GM11168 (cell line): ENCODE data around the gene IL1RL2.

Experiments
- in situ Hi-C: fragments of 300-500 bp; cut with MboI; formaldehyde crosslinking; loops from one replicate; pipeline ENCODE4 v1.12.0; 2022; ENCODE audit warnings: low sequenced_read_pairs; ENCODE audit not compliant: unreplicated experiment

IL1RL2 gene

GRCh38 chr2:102190430-102191107 is 3.7 kb downstream of the IL1RL2 start:
- in situ Hi-C loops = no loop called here

GRCh38 chr2:102191501-102191900 is 4.7 kb downstream of the IL1RL2 start:
- in situ Hi-C loops = no loop called here

GRCh38 chr2:102193074-102193473 is 6.3 kb downstream of the IL1RL2 start:
- in situ Hi-C loops = no loop called here

GRCh38 chr2:102194609-102195268 is 7.9 kb downstream of the IL1RL2 start:
- in situ Hi-C loops = no loop called here

- in situ Hi-C loops = no loop called here
These were observed 10.7 kb downstream of the IL1RL2 start for GRCh38 chr2:102197389-102198137.

GRCh38 chr2:102200539-102200938 is 13.7 kb downstream of the IL1RL2 start:
- in situ Hi-C loops = no loop called here

- in situ Hi-C loops = no loop called here
These were observed 17.8 kb downstream of the IL1RL2 start for GRCh38 chr2:102204638-102205037.

GRCh38 chr2:102206666-102207341 is 20.0 kb downstream of the IL1RL2 start:
- in situ Hi-C loops = no loop called here

- in situ Hi-C loops = no loop called here
These were observed 22.0 kb downstream of the IL1RL2 start for GRCh38 chr2:102208774-102209173.

- in situ Hi-C loops = no loop called here
These were observed 22.7 kb downstream of the IL1RL2 start for GRCh38 chr2:102209474-102209873.

GRCh38 chr2:102217032-102217431 is 30.2 kb downstream of the IL1RL2 start:
- in situ Hi-C loops = no loop called here

GRCh38 chr2:102224824-102225739 is 38.3 kb downstream of the IL1RL2 start:
- in situ Hi-C loops = no loop called here

GRCh38 chr2:102226171-102226570 is 39.3 kb downstream of the IL1RL2 start:
- in situ Hi-C loops = no loop called here

GRCh38 chr2:102226612-102227391 is 40.0 kb downstream of the IL1RL2 start:
- in situ Hi-C loops = no loop called here

GRCh38 chr2:102229141-102229769 is 42.4 kb downstream of the IL1RL2 start:
- in situ Hi-C loops = no loop called here

GRCh38 chr2:102230410-102230909 is 43.6 kb downstream of the IL1RL2 start:
- in situ Hi-C loops = no loop called here

- in situ Hi-C loops = no loop called here
These were observed 46.5 kb downstream of the IL1RL2 start for GRCh38 chr2:102233132-102233884.

- in situ Hi-C loops = no loop called here
These were observed 48.2 kb downstream of the IL1RL2 start for GRCh38 chr2:102235042-102235473.
